H1 (cell line): Measurements from ENCODE around the gene UGT1A3.

Experiments
- EGR1 ChIP-seq: IDR thresholded peaks from 2 replicates; pipeline ENCODE4 v1.6.1; 2011; ENCODE audit warnings: low read depth, low read length, borderline replicate concordance
- EP300 ChIP-seq, 2 experiments: IDR thresholded peaks; 1 replicate in 1 of 2; 2 replicates in 1 of 2; pipeline ENCODE4 v1.6.1; 2011 to 2012; ENCODE audit warnings: low read depth in 2 of 2, low read length in 2 of 2, mild to moderate bottlenecking in 2 of 2, borderline replicate concordance in 1 of 2, inconsistent platforms in 1 of 2, moderate library complexity in 1 of 2
- EZH2 ChIP-seq: fragments of 200-600 bp; sonication (generic); IDR thresholded peaks from 2 replicates; pipeline ENCODE4 v1.7.1; 2012; ENCODE audit warnings: low read depth, mild to moderate bottlenecking, moderate library complexity, low read length, inconsistent platforms; ENCODE audit not compliant: severe bottlenecking
- POLR2A ChIP-seq, 2 experiments: IDR thresholded peaks; 1 replicate in 1 of 2; 2 replicates in 1 of 2; pipeline ENCODE4 v1.6.1; 2011; ENCODE audit warnings: low read depth in 2 of 2, low read length in 2 of 2, mild to moderate bottlenecking in 2 of 2; ENCODE audit errors: control extremely low read depth in 1 of 2
- SIX5 ChIP-seq: IDR thresholded peaks from 2 replicates; pipeline ENCODE4 v1.6.1; 2011; ENCODE audit warnings: mild to moderate bottlenecking, low read depth, low read length
- SRF ChIP-seq: IDR thresholded peaks from 2 replicates; pipeline ENCODE4 v1.6.1; 2011; ENCODE audit warnings: mild to moderate bottlenecking, low read depth, low read length, moderate library complexity
- TF ChIP-seq, protein P1 (sequence below), 3 experiments: IDR thresholded peaks; 1 replicate in 2 of 3; 2 replicates in 1 of 3; pipeline versions ENCODE4 v1.5.1 to v1.6.1; 2011; ENCODE audit warnings: low read length in 3 of 3, mild to moderate bottlenecking in 3 of 3, inconsistent platforms in 2 of 3, low read depth in 1 of 3, moderate library complexity in 1 of 3; ENCODE audit not compliant: insufficient read depth in 1 of 3; ENCODE audit errors: control extremely low read depth in 1 of 3

DNA sequence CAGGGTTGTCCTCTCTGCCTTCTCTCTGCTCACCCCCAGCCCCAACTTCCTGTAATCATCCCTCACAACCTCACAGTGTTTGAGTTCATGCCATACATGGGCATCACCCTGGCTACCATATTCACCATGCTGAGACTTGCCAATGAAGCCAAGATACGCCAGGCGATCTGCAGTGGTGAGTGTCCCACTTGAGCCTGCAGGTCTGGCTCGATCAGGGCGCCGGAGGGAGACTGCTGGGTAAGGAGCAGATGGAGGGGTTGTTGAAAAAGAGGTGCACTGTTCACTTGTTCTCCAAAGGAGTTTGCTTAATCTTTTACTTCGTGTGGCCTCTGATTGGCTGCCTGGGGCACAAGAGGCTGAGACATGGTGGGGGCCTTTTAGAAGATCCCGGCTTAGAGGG, 63.9 kb downstream of the UGT1A3 start:
- TF ChIP-seq EP300 (IDR thresholded peaks at IDR 0.05; ENCODE audit: borderline replicate concordance in 1 of 2, low read depth in 2 of 2, low read length in 2 of 2) (no peak), POLR2A (IDR thresholded peaks at IDR 0.05; ENCODE audit: control extremely low read depth in 1 of 2, low read depth in 2 of 2, low read length in 2 of 2) (no peak), EGR1 (no peak), EZH2 (no peak), SRF (no peak), SIX5 (no peak)
- TF ChIP-seq, protein P1, sequence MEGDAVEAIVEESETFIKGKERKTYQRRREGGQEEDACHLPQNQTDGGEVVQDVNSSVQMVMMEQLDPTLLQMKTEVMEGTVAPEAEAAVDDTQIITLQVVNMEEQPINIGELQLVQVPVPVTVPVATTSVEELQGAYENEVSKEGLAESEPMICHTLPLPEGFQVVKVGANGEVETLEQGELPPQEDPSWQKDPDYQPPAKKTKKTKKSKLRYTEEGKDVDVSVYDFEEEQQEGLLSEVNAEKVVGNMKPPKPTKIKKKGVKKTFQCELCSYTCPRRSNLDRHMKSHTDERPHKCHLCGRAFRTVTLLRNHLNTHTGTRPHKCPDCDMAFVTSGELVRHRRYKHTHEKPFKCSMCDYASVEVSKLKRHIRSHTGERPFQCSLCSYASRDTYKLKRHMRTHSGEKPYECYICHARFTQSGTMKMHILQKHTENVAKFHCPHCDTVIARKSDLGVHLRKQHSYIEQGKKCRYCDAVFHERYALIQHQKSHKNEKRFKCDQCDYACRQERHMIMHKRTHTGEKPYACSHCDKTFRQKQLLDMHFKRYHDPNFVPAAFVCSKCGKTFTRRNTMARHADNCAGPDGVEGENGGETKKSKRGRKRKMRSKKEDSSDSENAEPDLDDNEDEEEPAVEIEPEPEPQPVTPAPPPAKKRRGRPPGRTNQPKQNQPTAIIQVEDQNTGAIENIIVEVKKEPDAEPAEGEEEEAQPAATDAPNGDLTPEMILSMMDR (IDR thresholded peaks at IDR 0.05; ENCODE audit: control extremely low read depth in 1 of 3, insufficient read depth in 1 of 3, low read depth in 1 of 3, low read length in 3 of 3), result no peak
